H1 (cell line): ENCODE results near the gene IRF3. TPM values are rescaled to one million over a fixed set of nuclear protein-coding genes. Genes with fewer than 3 reads are reported as not detected.

ENCODE experiments used
- CTCF ChIA-PET: fragments of 300-600 bp; sonication (Branson Sonifier 250); formaldehyde crosslinking; loops from one replicate; lab custom pipeline; 2021; ENCODE audit not compliant: partially characterized antibody; lab: Charles Lee
- POLR2A ChIA-PET: fragments of 300-600 bp; sonication (Branson Sonifier 250); formaldehyde crosslinking; loops from one replicate; lab custom pipeline; 2021; ENCODE audit warnings: inconsistent platforms; ENCODE audit not compliant: partially characterized antibody; lab: Charles Lee
- DNase-seq, 2 experiments: peaks; one replicate each; pipeline versions ENCODE4 v3.0.0 to v3.0.0-alpha.2; 2010 to 2022; ENCODE audit warnings: low spot score in 2 of 2, low read depth in 1 of 2, mixed read lengths in 1 of 2
- FAIRE-seq: peaks from 2 replicates; lab custom pipeline; 2011; peaks lifted over from hg19 to GRCh38; lab: Jason Lieb, UNC
- H2AFZ ChIP-seq: 2 replicates; pipeline ENCODE4 v1.8.1; 2012; ENCODE audit warnings: low read length, inconsistent platforms
- H2AK5ac ChIP-seq: 2 replicates; pipeline ENCODE4 v1.6.1; 2013; ENCODE audit warnings: low read depth, low read length
- H2BK120ac ChIP-seq: replicated peaks from 2 replicates; pipeline ENCODE3; 2013; ENCODE audit warnings: low read depth, low read length, inconsistent platforms
- H2BK12ac ChIP-seq: 2 replicates; pipeline ENCODE4 v1.6.1; 2013; ENCODE audit warnings: low read depth, low read length
- H2BK15ac ChIP-seq: 2 replicates; pipeline ENCODE4 v1.6.1; 2013; ENCODE audit warnings: low read length
- H2BK20ac ChIP-seq: 2 replicates; pipeline ENCODE4 v1.6.1; 2013; ENCODE audit warnings: low read length
- H2BK5ac ChIP-seq: 2 replicates; pipeline ENCODE4 v1.6.1; 2013; ENCODE audit warnings: low read depth, low read length
- H3K14ac ChIP-seq: 2 replicates; pipeline ENCODE4 v1.6.1; 2013; ENCODE audit warnings: inconsistent platforms; ENCODE audit not compliant: insufficient read length
- H3K18ac ChIP-seq: 2 replicates; pipeline ENCODE4 v1.6.1; 2013; ENCODE audit warnings: low read length; ENCODE audit errors: extremely low read depth
- H3K23ac ChIP-seq: 2 replicates; pipeline ENCODE4 v1.6.1; 2013; ENCODE audit warnings: inconsistent platforms; ENCODE audit not compliant: insufficient read length
- H3K23me2 ChIP-seq: 2 replicates; pipeline ENCODE4 v1.6.1; 2013; ENCODE audit warnings: low read depth, low read length
- H3K27ac ChIP-seq: 2 replicates; pipeline ENCODE4 v1.6.1; 2011; ENCODE audit warnings: low read depth, low read length, inconsistent platforms
- H3K27me3 ChIP-seq, 4 experiments: replicated peaks in 1 of 4; 1 replicate in 1 of 4; 2 replicates in 3 of 4; pipeline versions ENCODE4 v1.6.1 to v1.8.1; 2011 to 2013; ENCODE audit warnings: low read length in 3 of 4, mild to moderate bottlenecking in 3 of 4, inconsistent platforms in 2 of 4, mixed read lengths in 2 of 4, moderate library complexity in 1 of 4; ENCODE audit not compliant: control insufficient read depth in 3 of 4, insufficient read depth in 3 of 4; ENCODE audit errors: extremely low read depth in 1 of 4
- H3K36me3 ChIP-seq, 4 experiments: 2 replicates each; pipeline versions ENCODE4 v1.6.1 to v1.8.1; 2011 to 2013; ENCODE audit warnings: mild to moderate bottlenecking in 4 of 4, low read length in 3 of 4, moderate library complexity in 2 of 4, control low read depth in 1 of 4, inconsistent platforms in 1 of 4; ENCODE audit not compliant: insufficient read depth in 4 of 4, control insufficient read depth in 2 of 4
- H3K4ac ChIP-seq: replicated peaks from 2 replicates; pipeline ENCODE3; 2013; ENCODE audit warnings: low read length, low read depth, mixed read lengths, inconsistent platforms; ENCODE audit not compliant: insufficient read length
- H3K4me1 ChIP-seq, 4 experiments: replicated peaks in 1 of 4; 1 replicate in 1 of 4; 2 replicates in 3 of 4; pipeline versions ENCODE4 v1.6.1 to v1.8.1; 2011 to 2013; ENCODE audit warnings: low read length in 3 of 4, inconsistent platforms in 2 of 4, mixed read lengths in 1 of 4; ENCODE audit not compliant: insufficient read depth in 4 of 4, control insufficient read depth in 3 of 4
- H3K4me2 ChIP-seq, 2 experiments: 2 replicates each; pipeline versions ENCODE4 v1.6.1 to v1.8.1; 2011 to 2013; ENCODE audit warnings: low read depth in 2 of 2, low read length in 2 of 2, control low read depth in 1 of 2, inconsistent platforms in 1 of 2, mild to moderate bottlenecking in 1 of 2; ENCODE audit not compliant: insufficient read depth in 1 of 2
- H3K4me3 ChIP-seq, 4 experiments: fragments of 200-600, 300-600 bp in 1 of 4; sonication (generic), shearing (Covaris generic), sonication (Bioruptor Twin) in 1 of 4; 2 replicates each; pipeline versions ENCODE4 v1.5.1 to v1.8.1; 2011 to 2016; ENCODE audit warnings: low read length in 4 of 4, low read depth in 3 of 4, control low read depth in 2 of 4, inconsistent platforms in 2 of 4, mild to moderate bottlenecking in 2 of 4, mixed read lengths in 1 of 4, moderate library complexity in 1 of 4; ENCODE audit not compliant: insufficient read depth in 2 of 4; ENCODE audit errors: extremely low read depth in 1 of 4
- H3K56ac ChIP-seq: replicated peaks from 2 replicates; pipeline ENCODE3; 2013; ENCODE audit warnings: low read depth, mild to moderate bottlenecking, mixed read lengths, low read length, inconsistent platforms; ENCODE audit not compliant: insufficient read length
- H3K79me1 ChIP-seq: 2 replicates; pipeline ENCODE4 v1.6.1; 2013; ENCODE audit warnings: low read depth, low read length, control low read depth
- H3K79me2 ChIP-seq, 2 experiments: 2 replicates each; pipeline versions ENCODE4 v1.6.1 to v1.8.1; 2012 to 2013; ENCODE audit warnings: low read length in 2 of 2, mild to moderate bottlenecking in 2 of 2, inconsistent platforms in 1 of 2; ENCODE audit not compliant: insufficient read depth in 2 of 2, control insufficient read depth in 1 of 2
- H3K9ac ChIP-seq, 4 experiments: replicated peaks in 1 of 4; 1 replicate in 1 of 4; 2 replicates in 3 of 4; pipeline versions ENCODE4 v1.6.1 to v1.8.1; 2011 to 2013; ENCODE audit warnings: low read depth in 3 of 4, low read length in 3 of 4, control low read depth in 2 of 4, mild to moderate bottlenecking in 2 of 4, moderate library complexity in 2 of 4, inconsistent platforms in 1 of 4; ENCODE audit errors: extremely low read depth in 1 of 4
- H3K9me3 ChIP-seq, 2 experiments: 2 replicates each; pipeline versions ENCODE4 v1.6.1 to v1.8.1; 2012 to 2013; ENCODE audit warnings: mild to moderate bottlenecking in 2 of 2, moderate library complexity in 2 of 2, control low read depth in 1 of 2, inconsistent platforms in 1 of 2, low read depth in 1 of 2, low read length in 1 of 2, mixed read lengths in 1 of 2; ENCODE audit not compliant: insufficient read depth in 2 of 2
- H4K20me1 ChIP-seq, 2 experiments: replicated peaks in 1 of 2; 2 replicates each; pipeline versions ENCODE3 to v1.8.1; 2011 to 2013; ENCODE audit warnings: inconsistent platforms in 2 of 2, low read length in 2 of 2, mild to moderate bottlenecking in 1 of 2; ENCODE audit not compliant: insufficient read depth in 2 of 2, control insufficient read depth in 1 of 2
- H4K5ac ChIP-seq: 2 replicates; pipeline ENCODE4 v1.6.1; 2013; ENCODE audit warnings: low read length, low read depth, mixed read lengths, inconsistent platforms; ENCODE audit not compliant: insufficient read length
- H4K8ac ChIP-seq: 2 replicates; pipeline ENCODE4 v1.8.0; 2013; ENCODE audit warnings: mild to moderate bottlenecking, moderate library complexity, low read length, inconsistent platforms; ENCODE audit not compliant: insufficient read depth; ENCODE audit errors: extremely low read depth
- H4K91ac ChIP-seq: replicated peaks from 2 replicates; pipeline ENCODE3; 2013; ENCODE audit warnings: low read length, mixed read lengths, inconsistent platforms; ENCODE audit not compliant: insufficient read length
- CTCF ChIP-seq, 3 experiments: IDR thresholded peaks; 1 replicate in 2 of 3; 2 replicates in 1 of 3; pipeline versions ENCODE4 v1.5.1 to v1.6.1; 2011; ENCODE audit warnings: low read length in 3 of 3, mild to moderate bottlenecking in 3 of 3, inconsistent platforms in 2 of 3, low read depth in 1 of 3, moderate library complexity in 1 of 3; ENCODE audit not compliant: insufficient read depth in 1 of 3; ENCODE audit errors: control extremely low read depth in 1 of 3
- KDM5A ChIP-seq: fragments of 200-600 bp; IDR thresholded peaks from 2 replicates; pipeline ENCODE4 v1.7.1; 2012; ENCODE audit warnings: mild to moderate bottlenecking, low read length, inconsistent platforms, mixed read lengths
- MAFK ChIP-seq: IDR thresholded peaks from 2 replicates; pipeline ENCODE4 v1.6.1; 2012; ENCODE audit warnings: low read depth, mild to moderate bottlenecking, improper control_type of control experiment, low read length
- POLR2AphosphoS5 ChIP-seq: IDR thresholded peaks from 2 replicates; pipeline ENCODE4 v1.6.1; 2011; ENCODE audit warnings: low read depth, low read length
- RFX5 ChIP-seq: IDR thresholded peaks from 2 replicates; pipeline ENCODE4 v1.6.1; 2011; ENCODE audit warnings: low read depth, low read length, improper control_type of control experiment, borderline replicate concordance
- SRF ChIP-seq: IDR thresholded peaks from 2 replicates; pipeline ENCODE4 v1.6.1; 2011; ENCODE audit warnings: mild to moderate bottlenecking, low read depth, low read length, moderate library complexity
- TBP ChIP-seq: IDR thresholded peaks from 2 replicates; pipeline ENCODE4 v1.6.1; 2011; ENCODE audit warnings: low read depth, low read length, improper control_type of control experiment
- TEAD4 ChIP-seq: IDR thresholded peaks from 2 replicates; pipeline ENCODE4 v1.6.1; 2012; ENCODE audit warnings: low read depth, low read length, inconsistent platforms, mixed read lengths
- WGBS, 2 experiments: shearing (Covaris generic) in 1 of 2; methylation state at CpG; one replicate each; pipeline versions ENCODE4 v1.1.6 to v1.1.7; 2013 to 2015; ENCODE audit warnings: low lambda C conversion rate in 2 of 2, mixed read lengths in 2 of 2, inconsistent platforms in 1 of 2, low coverage in 1 of 2, missing lambda C conversion rate in 1 of 2; ENCODE audit not compliant: insufficient replicate concordance in 2 of 2, insufficient coverage in 1 of 2, insufficient read length in 1 of 2; ENCODE audit errors: extremely low coverage in 1 of 2, missing lambda C conversion rate in 1 of 2; 5-methylcytosine and 5-hydroxymethylcytosine counted together
- polyA plus RNA-seq, 7 experiments: library from polyadenylated mRNA; depleted of rRNA in 3 of 7; stranded (reverse) in 5 of 7; unstranded in 2 of 7; fragments of >200 nt in 5 of 7; fragments of 200-250 nt in 2 of 7; gene quantifications; 1 replicate in 5 of 7; 2 replicates in 1 of 7; 4 replicates in 1 of 7; pipeline versions ENCODE4 v1.2.1 to v1.2.3, GENCODE V29; 2011 to 2013; ENCODE audit warnings: missing spikeins in 2 of 7, mixed read lengths in 2 of 7
- total RNA-seq: library from RNA; stranded (reverse); fragmentation: NEBNext Ultra II Directional; extraction: Animal tissue kit (Norgen Biotek cat#: 25700); gene quantifications from 2 replicates; pipeline ENCODE4 v1.2.1, GENCODE V29; 2021

The IRF3 gene
- total and polyA plus RNA-seq, 2 of the 8 experiments (the other 6 are each of a cell fraction or from before 2014, with no cell fraction given): 103 to 114 TPM

GRCh38 chr19:49679771-49680413, 14.2 kb upstream of the IRF3 start:
- Histone ChIP-seq H2BK20ac (no peak overlapping the region), H4K20me1 (peaks cover 29 to 40% of the 10 kb centered on the region in 2 experiments), H2BK5ac (no peak overlapping the region), H3K23ac (no peak overlapping the region), H4K91ac (no peak overlapping the region), H2BK120ac (no peak overlapping the region), H3K18ac (no peak overlapping the region), H4K8ac (0 out of 2 replicates have a peak overlapping the region, but pooled peaks have one; percentile 17), H3K79me2 (peaks cover 17 to 50% of the 10 kb centered on the region in 2 experiments), H3K4me1 (peaks cover 2 to 17% (median 11%) of the 10 kb centered on the region in 4 experiments), H3K14ac (no peak overlapping the region), H3K23me2 (peaks cover 4% of the 10 kb centered on the region), H3K79me1 (peaks cover 9% of the 10 kb centered on the region), H2BK12ac (no peak overlapping the region), H3K9me3 (no peaks in the 10 kb centered on the region), H2BK15ac (no peak overlapping the region), H3K4ac (no peak overlapping the region), H3K36me3 (peaks cover 17 to 30% (median 27%) of the 10 kb centered on the region in 4 experiments), H4K5ac (peak overlapping the region; percentile 19), H2AK5ac (no peak overlapping the region), H3K27me3 (no peaks in the 10 kb centered on the region), H2AFZ (no peak overlapping the region), H3K9ac (no peak overlapping the region), H3K27ac (0 out of 2 replicates have a peak overlapping the region, but pooled peaks have one; percentile 48), H3K4me3 (peak overlapping the region in 1 of 4 experiments; percentile 45; a peak in 2 of 8 replicates), H3K4me2 (peak overlapping the region; percentile 58 to 60), H3K56ac (no peak overlapping the region)
- 73% methylated on average over 10 of the region's 10 CpGs; no CpG with 5 or more reads in 1 of the 2 experiments for WGBS, 2 experiments
- no peak for DNase-seq
- ChIA-PET CTCF (interaction anchor here (0.7 to 3.2 kb wide), 14 partner anchors 8 to 1507 kb away, joined by 3 to 23 read pairs (median 4); partner anchors contain the start of genes ADM5, BCL2L12, CPT1C and IRF3), POLR2A (interaction anchor here (0.6 to 14.5 kb wide), 14 partner anchors 10 to 196 kb away, joined by 3 to 275 read pairs (median 5); partner anchors contain the start of genes ADM5, BCL2L12, CPT1C and IRF3)
- no peak for FAIRE-seq
- TF ChIP-seq CTCF (IDR thresholded peaks at IDR 0.05; ENCODE audit: control extremely low read depth in 1 of 3, insufficient read depth in 1 of 3, low read depth in 1 of 3, low read length in 3 of 3) (no peak), MAFK (no peak), POLR2AphosphoS5 (no peak), KDM5A (no peak), RFX5 (no peak), SRF (no peak), TEAD4 (no peak), TBP (no peak)
